ENCODE measurements around the gene APAF1. TPM values are rescaled to one million over a fixed set of nuclear protein-coding genes. Genes with fewer than 3 reads are reported as not detected.

The APAF1 gene
- total and polyA plus RNA-seq, 10 of the 15 experiments (the other 5 are each of a cell fraction or from before 2014, with no cell fraction given), result 4.2 to 19.1 (median 14.2) TPM

DNA sequence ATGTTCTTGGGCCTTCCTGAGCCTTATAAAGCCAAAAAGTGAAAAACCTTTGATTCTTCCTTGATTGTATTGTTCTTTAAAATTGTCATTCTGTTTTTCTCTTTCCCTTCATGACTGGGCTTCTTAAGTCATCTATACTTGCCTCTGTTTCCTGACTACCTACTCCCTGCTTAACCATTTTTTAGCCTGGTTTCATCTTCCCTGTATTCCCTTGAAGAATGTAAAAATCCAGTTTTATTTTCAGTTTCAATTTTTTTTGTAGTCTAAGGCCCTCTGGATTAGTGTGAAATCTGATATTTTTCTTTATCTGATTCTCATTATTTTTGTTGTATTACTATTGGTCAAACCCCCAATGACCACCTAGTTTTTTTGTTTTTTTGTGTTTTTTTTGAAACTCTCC is 46.3 kb downstream of the APAF1 start (continued):
- TF ChIP-seq TCF12 (IDR thresholded peaks at IDR 0.05; ENCODE audit: low read depth, low read length) (no peak), MTA2 (IDR thresholded peaks at IDR 0.05; ENCODE audit: low read depth) (no peak), IKZF2 (IDR thresholded peaks at IDR 0.05) (no peak), RUNX3 (IDR thresholded peaks at IDR 0.05; ENCODE audit: low read length) (no peak), GATAD2B (conservative IDR thresholded peaks at IDR 0.05; ENCODE audit: low read depth) (no peak), CBX3 (IDR thresholded peaks at IDR 0.05; ENCODE audit: borderline replicate concordance, low read depth) (no peak), MYB (IDR thresholded peaks at IDR 0.05; ENCODE audit: borderline replicate concordance, low read depth, low read length) (no peak), TARDBP (IDR thresholded peaks at IDR 0.05; ENCODE audit: borderline replicate concordance) (no peak), EP300 (IDR thresholded peaks at IDR 0.05; ENCODE audit: borderline replicate concordance in 1 of 2, control insufficient read depth in 1 of 2, low read depth in 2 of 2, low read length in 2 of 2) (no peak), CBFB (IDR thresholded peaks at IDR 0.05; ENCODE audit: low read depth) (no peak), TBL1XR1 (IDR thresholded peaks at IDR 0.05; ENCODE audit: low read depth, low read length) (no peak)
- TF ChIP-seq, protein P1, sequence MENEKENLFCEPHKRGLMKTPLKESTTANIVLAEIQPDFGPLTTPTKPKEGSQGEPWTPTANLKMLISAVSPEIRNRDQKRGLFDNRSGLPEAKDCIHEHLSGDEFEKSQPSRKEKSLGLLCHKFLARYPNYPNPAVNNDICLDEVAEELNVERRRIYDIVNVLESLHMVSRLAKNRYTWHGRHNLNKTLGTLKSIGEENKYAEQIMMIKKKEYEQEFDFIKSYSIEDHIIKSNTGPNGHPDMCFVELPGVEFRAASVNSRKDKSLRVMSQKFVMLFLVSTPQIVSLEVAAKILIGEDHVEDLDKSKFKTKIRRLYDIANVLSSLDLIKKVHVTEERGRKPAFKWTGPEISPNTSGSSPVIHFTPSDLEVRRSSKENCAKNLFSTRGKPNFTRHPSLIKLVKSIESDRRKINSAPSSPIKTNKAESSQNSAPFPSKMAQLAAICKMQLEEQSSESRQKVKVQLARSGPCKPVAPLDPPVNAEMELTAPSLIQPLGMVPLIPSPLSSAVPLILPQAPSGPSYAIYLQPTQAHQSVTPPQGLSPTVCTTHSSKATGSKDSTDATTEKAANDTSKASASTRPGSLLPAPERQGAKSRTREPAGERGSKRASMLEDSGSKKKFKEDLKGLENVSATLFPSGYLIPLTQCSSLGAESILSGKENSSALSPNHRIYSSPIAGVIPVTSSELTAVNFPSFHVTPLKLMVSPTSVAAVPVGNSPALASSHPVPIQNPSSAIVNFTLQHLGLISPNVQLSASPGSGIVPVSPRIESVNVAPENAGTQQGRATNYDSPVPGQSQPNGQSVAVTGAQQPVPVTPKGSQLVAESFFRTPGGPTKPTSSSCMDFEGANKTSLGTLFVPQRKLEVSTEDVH (IDR thresholded peaks at IDR 0.05; ENCODE audit: low read depth, partially characterized antibody), result no peak
